Stimulated activated naive CD8-positive, alpha-beta T cell treated with anti-CD3 and anti-CD28 coated beads, Interleukin-15, Interleukin-2, amounts not matched to agents 100 ng/mL and 50 ng/mL, for 24 hours (primary cell): ENCODE data around the gene RELL2.
A peak's percentile ranks its signal among the peaks of the same experiment; 100 is the strongest.

Experiments
- H3K27ac Mint-ChIP-seq: one replicate; pipeline ENCODE4 v1.8.0; 2021; ENCODE audit warnings: mild to moderate bottlenecking, mixed read lengths
- H3K27me3 Mint-ChIP-seq: one replicate; pipeline ENCODE4 v1.8.0; 2021; ENCODE audit warnings: mixed read lengths
- H3K36me3 Mint-ChIP-seq: one replicate; pipeline ENCODE4 v1.8.0; 2021; ENCODE audit warnings: low read depth, mixed read lengths
- H3K4me1 Mint-ChIP-seq: one replicate; pipeline ENCODE4 v1.8.0; 2021; ENCODE audit warnings: low read depth, mixed read lengths
- H3K4me3 Mint-ChIP-seq: one replicate; pipeline ENCODE4 v1.8.0; 2021; ENCODE audit warnings: mild to moderate bottlenecking, mixed read lengths
- H3K9me3 Mint-ChIP-seq: one replicate; pipeline ENCODE4 v1.8.0; 2021; ENCODE audit warnings: mixed read lengths

RELL2 gene

DNA sequence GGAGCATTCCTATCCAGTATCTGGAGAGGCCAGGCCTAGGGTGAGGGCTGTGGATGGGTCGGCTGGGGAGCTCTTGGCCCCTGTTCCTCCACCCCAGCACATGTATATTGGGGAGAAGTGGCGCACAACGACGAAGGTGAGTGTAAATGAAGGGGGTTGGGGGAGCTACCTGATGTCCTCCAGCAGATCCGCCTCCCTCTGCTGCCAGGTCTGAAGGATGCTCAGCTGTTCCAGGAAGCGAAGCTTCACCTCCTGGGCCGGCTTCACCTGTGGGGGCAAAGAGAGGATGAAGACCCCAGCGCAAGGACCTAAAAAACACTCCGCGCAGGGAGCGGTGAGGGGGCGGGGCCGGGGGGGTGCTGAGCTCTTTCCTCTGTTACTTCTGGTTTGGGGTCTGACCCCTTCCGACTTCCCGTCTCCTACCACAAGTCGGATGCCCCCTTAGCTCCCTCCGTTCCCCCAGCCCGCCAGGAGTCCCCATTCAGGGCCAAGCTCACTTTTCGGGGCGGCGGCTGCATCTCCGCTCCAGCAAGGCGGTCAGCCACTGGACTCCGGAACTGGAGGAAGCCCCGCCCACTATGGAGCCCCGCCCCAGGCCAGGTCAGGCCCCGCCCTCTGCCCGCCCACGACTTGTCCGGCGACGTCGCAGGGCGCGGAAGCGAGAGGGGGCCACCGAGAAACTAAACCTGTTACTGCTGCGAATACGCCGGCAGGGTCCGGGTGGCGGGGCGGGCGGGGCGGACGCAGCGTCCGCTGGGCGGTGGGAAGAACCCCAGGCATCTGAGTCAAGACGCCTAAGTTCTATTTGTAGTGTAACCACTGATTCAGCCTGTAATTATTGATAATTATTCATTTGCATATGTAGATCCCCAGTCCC lies 14.3 kb downstream of the RELL2 start, which contains the start of gene FCHSD1:
Gene FCHSD1, minus strand, starts transcription at position 568 of the 877 bp plus-strand sequence. Its CDS starts 50 bp downstream, at position 518.
- peaks cover 27% of the 10 kb centered on the region for H3K4me1 Mint-ChIP-seq
- peaks cover 9% of the 10 kb centered on the region for H3K36me3 Mint-ChIP-seq
- no peaks in the 10 kb centered on the region for H3K9me3 Mint-ChIP-seq
- no peaks in the 10 kb centered on the region for H3K27me3 Mint-ChIP-seq
- peak within 1 kb of the TSS; percentile 89 for H3K27ac Mint-ChIP-seq
- H3K4me3 Mint-ChIP-seq: peak within 1 kb of the TSS; percentile 93

DNA sequence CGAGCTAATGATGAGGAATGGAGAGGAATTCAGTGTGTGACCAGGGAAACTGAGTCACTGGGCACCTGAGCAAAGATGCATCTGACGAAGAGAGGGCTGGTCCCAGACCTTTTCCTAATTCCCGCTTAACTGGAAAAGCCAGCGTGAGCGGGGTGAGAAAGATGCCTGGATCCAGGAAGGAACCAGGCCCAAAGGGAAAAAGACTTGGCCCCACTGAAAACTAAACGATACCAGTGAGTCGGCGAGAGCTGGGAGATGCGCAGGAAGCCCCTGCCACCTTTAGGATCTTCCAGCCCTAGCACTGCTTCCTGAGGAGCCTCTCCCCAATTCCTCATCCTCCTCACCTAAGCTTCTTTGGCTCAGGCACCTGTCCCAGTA lies 14.9 kb downstream of the RELL2 start:
- Mint-ChIP-seq H3K27ac (peak overlapping the region; percentile 42), H3K27me3 (no peaks in the 10 kb centered on the region), H3K36me3 (peaks cover 6% of the 10 kb centered on the region), H3K9me3 (no peaks in the 10 kb centered on the region), H3K4me1 (peaks cover 28% of the 10 kb centered on the region), H3K4me3 (peak overlapping the region; percentile 93)

DNA sequence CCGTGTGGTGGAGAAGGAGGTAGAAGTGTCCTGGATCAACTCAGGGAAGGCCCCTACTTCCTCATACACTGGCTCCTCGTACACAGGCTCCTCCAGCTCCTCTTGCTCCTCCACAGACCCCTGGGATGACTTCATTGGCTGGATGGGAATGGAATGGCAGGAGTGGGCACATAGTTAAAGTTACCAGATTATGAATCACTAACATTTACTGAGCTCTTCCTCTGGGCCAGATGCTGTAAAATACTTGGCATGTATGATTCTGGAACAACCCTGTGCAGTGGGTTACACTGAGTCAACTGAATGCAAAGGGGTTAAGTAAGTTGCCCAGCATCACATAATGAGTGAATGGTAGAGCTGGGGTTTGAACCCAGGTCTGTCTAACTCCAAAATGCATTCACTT lies 17.5 kb downstream of the RELL2 start:
- Mint-ChIP-seq H3K27me3 (no peaks in the 10 kb centered on the region), H3K4me1 (peaks cover 34% of the 10 kb centered on the region), H3K9me3 (no peaks in the 10 kb centered on the region), H3K36me3 (peaks cover 13% of the 10 kb centered on the region), H3K4me3 (no peak overlapping the region), H3K27ac (no peak overlapping the region)

GRCh38 chr5:141655020-141655419 lies 18.2 kb downstream of the RELL2 start:
- no peak overlapping the region for H3K27ac Mint-ChIP-seq
- H3K9me3 Mint-ChIP-seq: no peaks in the 10 kb centered on the region
- no peak overlapping the region for H3K4me3 Mint-ChIP-seq
- peaks cover 13% of the 10 kb centered on the region for H3K36me3 Mint-ChIP-seq
- H3K4me1 Mint-ChIP-seq: peaks cover 29% of the 10 kb centered on the region
- H3K27me3 Mint-ChIP-seq: no peaks in the 10 kb centered on the region

GRCh38 chr5:141656396-141656795 lies 19.6 kb downstream of the RELL2 start:
- Mint-ChIP-seq H3K4me3 (no peak overlapping the region), H3K27me3 (no peaks in the 10 kb centered on the region), H3K27ac (no peak overlapping the region), H3K9me3 (no peaks in the 10 kb centered on the region), H3K4me1 (peaks cover 22% of the 10 kb centered on the region), H3K36me3 (peaks cover 13% of the 10 kb centered on the region)

- Mint-ChIP-seq H3K27ac (no peak overlapping the region), H3K27me3 (no peaks in the 10 kb centered on the region), H3K4me1 (peaks cover 13% of the 10 kb centered on the region), H3K36me3 (peaks cover 13% of the 10 kb centered on the region), H3K9me3 (no peaks in the 10 kb centered on the region), H3K4me3 (no peak overlapping the region)
Measured at GRCh38 chr5:141657404-141657803, 20.6 kb downstream of the RELL2 start.

DNA sequence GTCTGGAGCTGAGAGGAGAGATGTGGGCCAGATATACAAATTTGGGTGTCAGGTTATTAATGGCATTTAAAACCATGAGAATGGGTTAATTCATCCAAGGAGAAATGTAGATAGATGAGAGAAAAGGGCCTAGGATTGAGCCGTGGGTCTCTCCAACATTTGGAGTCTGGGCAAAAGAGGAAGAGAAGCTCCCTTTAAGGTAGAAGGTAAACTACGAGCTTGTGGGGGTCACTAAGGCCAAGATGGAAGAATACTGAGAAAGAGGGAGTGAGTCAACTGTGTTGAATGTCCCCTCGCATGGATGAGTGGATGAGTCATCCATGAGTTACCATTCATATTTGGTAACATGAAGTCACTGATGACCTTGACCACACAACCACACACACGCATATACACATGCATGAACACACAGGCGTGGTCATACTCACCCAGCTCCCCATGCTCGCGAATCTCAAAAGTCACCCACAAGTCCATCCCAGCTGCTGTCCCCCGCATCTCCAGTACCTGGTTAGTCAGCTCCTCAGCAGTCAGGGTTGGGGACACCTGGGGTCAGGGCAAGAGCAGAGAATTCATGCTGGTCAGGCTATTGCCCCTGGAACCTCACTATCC lies 21.2 kb downstream of the RELL2 start:
- Mint-ChIP-seq H3K4me1 (peaks cover 10% of the 10 kb centered on the region), H3K27ac (no peak overlapping the region), H3K36me3 (peaks cover 13% of the 10 kb centered on the region), H3K27me3 (no peaks in the 10 kb centered on the region), H3K9me3 (no peaks in the 10 kb centered on the region), H3K4me3 (no peak overlapping the region)

DNA sequence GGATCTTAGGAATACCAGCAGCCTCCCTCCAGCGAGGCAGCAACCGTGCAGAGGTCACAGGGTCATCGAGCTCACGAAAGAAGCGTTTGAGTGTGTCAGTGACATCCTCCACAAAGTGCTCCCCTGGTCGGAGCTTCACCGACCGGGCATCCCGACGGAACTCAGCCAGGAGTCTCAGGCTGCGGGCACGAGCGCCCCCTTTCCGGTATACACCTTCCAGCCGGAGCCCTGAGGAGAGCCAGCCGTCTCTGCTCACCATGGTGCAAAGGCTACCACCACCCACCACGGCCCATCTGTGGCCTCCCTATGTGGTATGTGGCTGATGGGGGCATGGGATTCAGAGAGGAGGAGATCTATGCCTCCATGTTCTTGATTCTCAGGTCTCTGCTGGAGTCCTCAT lies 25.2 kb downstream of the RELL2 start:
- H3K9me3 Mint-ChIP-seq: no peaks in the 10 kb centered on the region
- H3K27me3 Mint-ChIP-seq: no peaks in the 10 kb centered on the region
- peaks cover 6% of the 10 kb centered on the region for H3K4me1 Mint-ChIP-seq
- no peak overlapping the region for H3K27ac Mint-ChIP-seq
- H3K4me3 Mint-ChIP-seq: no peak overlapping the region
- H3K36me3 Mint-ChIP-seq: peaks cover 9% of the 10 kb centered on the region

DNA sequence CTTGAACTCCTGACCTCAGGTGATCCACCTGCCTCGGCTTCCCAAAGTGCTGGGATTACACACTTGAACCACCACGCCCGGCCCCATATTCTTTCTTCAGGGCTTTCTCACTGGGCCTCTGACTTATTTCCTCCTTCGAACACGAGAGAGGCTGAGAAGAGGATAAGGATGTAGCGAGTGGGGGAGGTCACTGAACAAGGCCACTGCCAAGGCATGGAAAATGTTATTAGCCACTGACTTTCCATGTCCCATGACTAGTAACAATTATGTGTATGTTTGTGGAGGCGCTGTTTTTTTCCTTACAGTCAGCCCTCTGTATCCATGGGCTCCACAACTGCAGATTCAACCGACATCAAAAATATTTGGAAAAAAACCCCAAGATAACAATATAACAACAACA lies 26.7 kb downstream of the RELL2 start:
- H3K4me3 Mint-ChIP-seq: no peak overlapping the region
- H3K27me3 Mint-ChIP-seq: no peaks in the 10 kb centered on the region
- H3K27ac Mint-ChIP-seq: no peak overlapping the region
- H3K36me3 Mint-ChIP-seq: no peaks in the 10 kb centered on the region
- no peaks in the 10 kb centered on the region for H3K9me3 Mint-ChIP-seq
- no peaks in the 10 kb centered on the region for H3K4me1 Mint-ChIP-seq

DNA sequence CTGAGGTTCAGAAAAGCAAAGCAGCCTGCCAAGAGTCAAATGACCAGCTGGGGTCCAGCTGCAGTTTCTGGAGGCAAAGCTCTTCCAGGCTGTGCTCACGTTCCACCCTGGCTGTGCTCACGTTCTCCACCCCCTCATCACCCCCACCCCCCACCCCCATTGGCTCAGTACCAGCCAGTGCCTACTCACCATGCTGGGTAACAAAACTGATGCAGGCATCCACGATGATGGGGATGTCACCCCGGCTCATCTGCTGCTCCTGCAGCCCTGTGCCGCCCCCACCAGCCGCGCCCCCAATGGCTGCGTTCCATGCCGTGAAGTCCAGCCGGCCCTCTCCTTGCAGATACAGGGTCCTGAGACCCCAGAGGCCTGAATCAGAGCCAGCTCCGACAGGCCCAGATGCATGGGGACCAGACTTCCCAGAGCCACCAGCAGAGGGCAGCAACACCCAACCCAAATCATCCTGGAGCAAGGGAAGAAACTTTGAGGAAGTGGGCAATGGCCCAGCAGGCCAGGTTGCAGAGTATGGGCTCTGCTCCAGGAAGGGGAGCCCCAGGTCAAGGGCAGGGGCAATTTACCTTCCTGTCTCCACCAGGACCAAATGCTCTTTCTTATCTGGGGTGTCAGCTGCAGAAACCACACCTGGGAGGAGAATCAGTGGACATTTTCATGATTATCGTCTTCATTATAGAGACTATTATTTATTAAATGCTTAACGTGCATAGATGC lies 28.1 kb downstream of the RELL2 start:
- Mint-ChIP-seq H3K4me3 (no peak overlapping the region), H3K36me3 (no peaks in the 10 kb centered on the region), H3K9me3 (no peaks in the 10 kb centered on the region), H3K27me3 (no peaks in the 10 kb centered on the region), H3K4me1 (no peaks in the 10 kb centered on the region), H3K27ac (no peak overlapping the region)

GRCh38 chr5:141665995-141666940 lies 29.5 kb downstream of the RELL2 start:
- Mint-ChIP-seq H3K36me3 (no peaks in the 10 kb centered on the region), H3K4me1 (no peaks in the 10 kb centered on the region), H3K4me3 (no peak overlapping the region), H3K27ac (no peak overlapping the region), H3K9me3 (no peaks in the 10 kb centered on the region), H3K27me3 (no peaks in the 10 kb centered on the region)

- no peak overlapping the region for H3K27ac Mint-ChIP-seq
Measured at GRCh38 chr5:141668601-141669265, 31.9 kb downstream of the RELL2 start.

GRCh38 chr5:141669520-141669919 lies 32.7 kb downstream of the RELL2 start:
- H3K27me3 Mint-ChIP-seq: no peaks in the 10 kb centered on the region
- H3K27ac Mint-ChIP-seq: no peak overlapping the region
- no peaks in the 10 kb centered on the region for H3K4me1 Mint-ChIP-seq

More at GRCh38 chr5:141668601-141669265, 31.9 kb downstream of the RELL2 start:
- no peaks in the 10 kb centered on the region for H3K27me3 Mint-ChIP-seq
- no peak overlapping the region for H3K4me3 Mint-ChIP-seq
- no peaks in the 10 kb centered on the region for H3K36me3 Mint-ChIP-seq
- H3K9me3 Mint-ChIP-seq: no peaks in the 10 kb centered on the region
- no peaks in the 10 kb centered on the region for H3K4me1 Mint-ChIP-seq

More at GRCh38 chr5:141669520-141669919, 32.7 kb downstream of the RELL2 start:
- Mint-ChIP-seq H3K36me3 (no peaks in the 10 kb centered on the region), H3K4me3 (no peak overlapping the region), H3K9me3 (no peaks in the 10 kb centered on the region)
